Ascending aorta (tissue), 2 donors: ENCODE data around the gene CDX2. TPM values are rescaled to one million over a fixed set of nuclear protein-coding genes. Genes with fewer than 3 reads are reported as not detected.

Experiments used
- DNase-seq, 2 donors: peaks; one replicate each; pipeline ENCODE4 v3.0.0-alpha.2; 2019; ENCODE audit warnings: low spot score in 2 of 2
- H3K27ac ChIP-seq, 2 donors: fragments of 200-600 bp; sonication (generic); one replicate each; pipeline ENCODE4 v1.5.1; 2016 to 2017; ENCODE audit warnings: mild to moderate bottlenecking in 1 of 2
- H3K27me3 ChIP-seq: fragments of 200-600 bp; sonication (generic); one replicate; pipeline ENCODE4 v1.5.1; 2017
- H3K36me3 ChIP-seq, 2 donors: fragments of 200-600 bp; sonication (generic); one replicate each; pipeline ENCODE4 v1.5.1; 2016
- H3K4me1 ChIP-seq, 2 donors: fragments of 200-600 bp; sonication (generic); one replicate each; pipeline ENCODE4 v1.5.1; 2016 to 2017; ENCODE audit warnings: mild to moderate bottlenecking in 1 of 2
- H3K4me3 ChIP-seq, 2 donors: fragments of 200-600 bp; sonication (generic); one replicate each; pipeline ENCODE4 v1.5.1; 2016 to 2017; ENCODE audit warnings: mild to moderate bottlenecking in 1 of 2
- H3K9me3 ChIP-seq, 2 donors: fragments of 200-600 bp; sonication (generic); one replicate each; pipeline ENCODE4 v1.5.1; 2016
- intact Hi-C: fragments of 100-400 bp; cut with DNase I; formaldehyde crosslinking; loops from one replicate; pipeline ENCODE4 v1.15.1; 2023
- total RNA-seq: library from RNA; depleted of rRNA; stranded (reverse); fragments of >200 nt; gene quantifications from one replicate; pipeline ENCODE4 v1.1.0, GENCODE V29; 2016
- TF ChIP-seq, protein P1 (sequence below), 3 experiments: fragments of 200-600 bp in 2 of 3; fragments of 450-650 bp in 1 of 3; sonication (generic) in 2 of 3; IDR thresholded peaks; one replicate each; pipeline ENCODE4 v1.5.1; 2016 to 2019; ENCODE audit warnings: antibody characterized with exemption in 3 of 3, mild to moderate bottlenecking in 1 of 3, moderate library complexity in 1 of 3

CDX2 gene
- total RNA-seq, 1 donor from 2014 or later: not detected

DNA sequence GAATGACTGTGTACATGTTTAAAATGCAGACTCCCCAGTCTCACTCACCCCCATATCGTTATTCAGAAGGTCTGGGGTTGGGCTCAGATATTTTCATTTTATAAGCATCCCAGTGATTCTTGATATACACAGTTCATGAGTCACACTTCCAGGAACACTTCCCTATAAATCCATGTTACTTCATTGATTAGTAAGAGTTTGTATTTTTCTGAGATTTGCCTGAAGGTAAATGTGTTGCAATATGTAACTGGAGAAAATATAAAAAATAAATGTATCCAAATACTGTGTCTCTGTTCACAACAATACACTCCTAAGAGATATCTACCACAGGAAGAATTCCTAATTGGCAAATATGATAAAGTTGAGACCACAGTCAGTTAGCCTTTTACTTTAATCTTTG, 56.0 kb downstream of the CDX2 start:
- no peaks in the 10 kb centered on the region for H3K9me3 ChIP-seq
- H3K4me3 ChIP-seq: no peak overlapping the region
- TF ChIP-seq, protein P1, sequence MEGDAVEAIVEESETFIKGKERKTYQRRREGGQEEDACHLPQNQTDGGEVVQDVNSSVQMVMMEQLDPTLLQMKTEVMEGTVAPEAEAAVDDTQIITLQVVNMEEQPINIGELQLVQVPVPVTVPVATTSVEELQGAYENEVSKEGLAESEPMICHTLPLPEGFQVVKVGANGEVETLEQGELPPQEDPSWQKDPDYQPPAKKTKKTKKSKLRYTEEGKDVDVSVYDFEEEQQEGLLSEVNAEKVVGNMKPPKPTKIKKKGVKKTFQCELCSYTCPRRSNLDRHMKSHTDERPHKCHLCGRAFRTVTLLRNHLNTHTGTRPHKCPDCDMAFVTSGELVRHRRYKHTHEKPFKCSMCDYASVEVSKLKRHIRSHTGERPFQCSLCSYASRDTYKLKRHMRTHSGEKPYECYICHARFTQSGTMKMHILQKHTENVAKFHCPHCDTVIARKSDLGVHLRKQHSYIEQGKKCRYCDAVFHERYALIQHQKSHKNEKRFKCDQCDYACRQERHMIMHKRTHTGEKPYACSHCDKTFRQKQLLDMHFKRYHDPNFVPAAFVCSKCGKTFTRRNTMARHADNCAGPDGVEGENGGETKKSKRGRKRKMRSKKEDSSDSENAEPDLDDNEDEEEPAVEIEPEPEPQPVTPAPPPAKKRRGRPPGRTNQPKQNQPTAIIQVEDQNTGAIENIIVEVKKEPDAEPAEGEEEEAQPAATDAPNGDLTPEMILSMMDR (IDR thresholded peaks at IDR 0.05): no peak
- H3K36me3 ChIP-seq: no peaks in the 10 kb centered on the region
- peaks cover 8% of the 10 kb centered on the region for H3K27me3 ChIP-seq
- no peak overlapping the region for H3K27ac ChIP-seq
- intact Hi-C loops: no loop called here
- DNase-seq: no peak
- peaks cover 0 to 6% of the 10 kb centered on the region in 2 donors for H3K4me1 ChIP-seq

DNA sequence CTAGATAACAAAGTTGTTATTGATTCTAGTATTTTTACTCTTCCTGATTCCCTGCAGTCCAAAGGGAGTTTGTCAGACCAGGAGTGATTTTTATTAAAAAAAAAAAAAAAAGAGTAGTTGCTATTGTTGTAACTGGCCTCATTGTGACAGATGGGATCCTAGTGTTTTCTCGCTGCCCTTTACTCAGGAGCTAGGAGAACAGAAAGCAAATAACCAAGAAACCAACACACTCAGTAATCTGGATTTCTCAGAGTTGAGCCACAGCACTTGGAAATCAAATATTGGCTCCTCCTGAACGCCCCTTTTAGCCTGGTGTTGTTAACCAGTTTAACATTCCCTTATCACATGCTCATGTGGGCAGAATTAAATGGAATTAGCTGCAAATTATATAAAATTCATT, 57.6 kb downstream of the CDX2 start:
- no peaks in the 10 kb centered on the region for H3K36me3 ChIP-seq
- intact Hi-C loops: no loop called here
- no peak for DNase-seq
- no peaks in the 10 kb centered on the region for H3K9me3 ChIP-seq
- H3K4me3 ChIP-seq: no peak overlapping the region
- no peaks in the 10 kb centered on the region for H3K4me1 ChIP-seq
- H3K27ac ChIP-seq: no peak overlapping the region
- H3K27me3 ChIP-seq: no peaks in the 10 kb centered on the region
- TF ChIP-seq, protein P1 (IDR thresholded peaks at IDR 0.05): no peak

Other genes starting within 250 kb of the CDX2 start
- gene GSX1, start 176.8 kb downstream of the CDX2 start, total RNA-seq: not detected
- not detected for gene PDX1, start 49.3 kb downstream of the CDX2 start, total RNA-seq
- gene URAD, start 19.4 kb upstream of the CDX2 start, total RNA-seq: not detected
- gene FLT3, start 131.3 kb upstream of the CDX2 start, total RNA-seq: not detected
- gene PAN3, start 169.2 kb upstream of the CDX2 start, total RNA-seq: 34.5 TPM